Measurements from ENCODE around the gene TTLL7.

GRCh38 chr1:83919872-83920271, 79.1 kb downstream of the TTLL7 start:
- TF ChIP-seq CTCF (IDR thresholded peaks at IDR 0.05) (no peak), EZH2 (IDR thresholded peaks at IDR 0.05; ENCODE audit: borderline replicate concordance, insufficient read depth, low read depth, low read length, poor library complexity, severe bottlenecking) (no peak)

Data from B cell (primary cell).